Measurements from ENCODE around the gene GTF2H2C. TPM values are rescaled to one million over a fixed set of nuclear protein-coding genes. Genes with fewer than 3 reads are reported as not detected.

The GTF2H2C gene
- total and polyA plus RNA-seq, 10 of the 15 experiments (the other 5 are each of a cell fraction or from before 2014, with no cell fraction given): 55.1 to 103 (median 78.9) TPM

GRCh38 chr5:69516769-69517168 lies 43.2 kb upstream of the GTF2H2C start:
- intact Hi-C loops (cut with micrococcal nuclease; ENCODE audit: unreplicated experiment) (no loop called here), in situ Hi-C loops (cut with MboI) (loop anchor here (25.0 kb wide), 1 partner anchor 1571 kb away; no protein-coding TSS in a partner anchor)
- Histone ChIP-seq H3K4me1 (ENCODE audit: control insufficient read depth, insufficient read depth, low read length) (no peaks in the 10 kb centered on the region), H4K20me1 (ENCODE audit: control insufficient read depth, insufficient read depth) (no peaks in the 10 kb centered on the region), H3K4me3 (no peak overlapping the region), H3K4me2 (ENCODE audit: control insufficient read depth, insufficient read depth) (no peak overlapping the region), H3K27ac (ENCODE audit: control insufficient read depth, insufficient read depth) (no peak overlapping the region), H3K27me3 (replicated peaks in 1 of 2; ENCODE audit: control insufficient read depth in 2 of 2, insufficient read depth in 2 of 2, low read length in 1 of 2) (no peaks in the 10 kb centered on the region), H3K79me2 (ENCODE audit: control insufficient read depth, insufficient read depth, low read length) (no peaks in the 10 kb centered on the region), H3K9me3 (replicated peaks; ENCODE audit: control insufficient read depth, insufficient read depth, low read length) (no peaks in the 10 kb centered on the region), H3K9ac (ENCODE audit: control insufficient read depth, insufficient read depth, low read length) (no peak overlapping the region), H3K36me3 (ENCODE audit: control insufficient read depth in 2 of 2, insufficient read depth in 2 of 2, low read length in 1 of 2) (peaks cover 0 to 10% of the 10 kb centered on the region in 2 experiments; a peak in 1 of 4 replicates), H2AFZ (ENCODE audit: control insufficient read depth, low read depth, low read length) (no peak overlapping the region)
- BruUV-seq (replicated peaks): no TSS peak
- ChIA-PET CTCF (interaction anchor here (1.6 kb wide), 1 partner anchor 13 kb away, joined by 5 read pairs; no protein-coding TSS in a partner anchor), POLR2A (interaction anchor here (0.9 kb wide), 1 partner anchor 84 kb away, joined by 4 read pairs; no protein-coding TSS in a partner anchor), RAD21 (ENCODE audit: unreplicated experiment) (no interaction called here), SMC1A (ENCODE audit: uncharacterized antibody, unreplicated experiment) (no interaction called here)
- FAIRE-seq: no peak
- no peak for ATAC-seq
- WGBS (ENCODE audit: insufficient coverage, insufficient replicate concordance, low lambda C conversion rate, missing lambda C conversion rate): 94% methylated on average over 1 of the region's 1 CpG
- DNase-seq (ENCODE audit: low read depth, low spot score): no peak
- no peak for TF ChIP-seq MYC (IDR thresholded peaks at IDR 0.05; ENCODE audit: insufficient read depth, insufficient read length, insufficient replicate concordance, low read length, severe bottlenecking)
- no peak for TF ChIP-seq HCFC1 (IDR thresholded peaks at IDR 0.05; ENCODE audit: low read length)
- TF ChIP-seq HDAC6 (IDR thresholded peaks at IDR 0.05; ENCODE audit: unreplicated experiment): no peak
- no peak for TF ChIP-seq STAT3 (IDR thresholded peaks at IDR 0.05; ENCODE audit: low read depth, low read length)
- TF ChIP-seq, protein P1, sequence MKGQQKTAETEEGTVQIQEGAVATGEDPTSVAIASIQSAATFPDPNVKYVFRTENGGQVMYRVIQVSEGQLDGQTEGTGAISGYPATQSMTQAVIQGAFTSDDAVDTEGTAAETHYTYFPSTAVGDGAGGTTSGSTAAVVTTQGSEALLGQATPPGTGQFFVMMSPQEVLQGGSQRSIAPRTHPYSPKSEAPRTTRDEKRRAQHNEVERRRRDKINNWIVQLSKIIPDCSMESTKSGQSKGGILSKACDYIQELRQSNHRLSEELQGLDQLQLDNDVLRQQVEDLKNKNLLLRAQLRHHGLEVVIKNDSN (IDR thresholded peaks at IDR 0.05; ENCODE audit: borderline replicate concordance, extremely low read length, insufficient read depth, low read depth, low read length): no peak
- no peak for TF ChIP-seq PML (IDR thresholded peaks at IDR 0.05; ENCODE audit: low read length)
- TF ChIP-seq PKNOX1 (IDR thresholded peaks at IDR 0.05): no peak
- TF ChIP-seq ESRRA (IDR thresholded peaks at IDR 0.05; ENCODE audit: low read length): no peak
- TF ChIP-seq, protein P2, sequence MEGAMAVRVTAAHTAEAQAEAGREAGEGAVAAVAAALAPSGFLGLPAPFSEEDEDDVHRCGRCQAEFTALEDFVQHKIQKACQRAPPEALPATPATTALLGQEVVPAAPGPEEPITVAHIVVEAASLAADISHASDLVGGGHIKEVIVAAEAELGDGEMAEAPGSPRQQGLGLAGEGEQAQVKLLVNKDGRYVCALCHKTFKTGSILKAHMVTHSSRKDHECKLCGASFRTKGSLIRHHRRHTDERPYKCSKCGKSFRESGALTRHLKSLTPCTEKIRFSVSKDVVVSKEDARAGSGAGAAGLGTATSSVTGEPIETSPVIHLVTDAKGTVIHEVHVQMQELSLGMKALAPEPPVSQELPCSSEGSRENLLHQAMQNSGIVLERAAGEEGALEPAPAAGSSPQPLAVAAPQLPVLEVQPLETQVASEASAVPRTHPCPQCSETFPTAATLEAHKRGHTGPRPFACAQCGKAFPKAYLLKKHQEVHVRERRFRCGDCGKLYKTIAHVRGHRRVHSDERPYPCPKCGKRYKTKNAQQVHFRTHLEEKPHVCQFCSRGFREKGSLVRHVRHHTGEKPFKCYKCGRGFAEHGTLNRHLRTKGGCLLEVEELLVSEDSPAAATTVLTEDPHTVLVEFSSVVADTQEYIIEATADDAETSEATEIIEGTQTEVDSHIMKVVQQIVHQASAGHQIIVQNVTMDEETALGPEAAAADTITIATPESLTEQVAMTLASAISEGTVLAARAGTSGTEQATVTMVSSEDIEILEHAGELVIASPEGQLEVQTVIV (IDR thresholded peaks at IDR 0.05; ENCODE audit: borderline replicate concordance, partially characterized antibody): no peak
- no peak for TF ChIP-seq ETV6 (conservative IDR thresholded peaks at IDR 0.05 in 1 of 2, IDR thresholded peaks at IDR 0.05 in 1 of 2; ENCODE audit: borderline replicate concordance in 1 of 2, low read depth in 1 of 2)
- no peak for TF ChIP-seq POLR2AphosphoS2 (IDR thresholded peaks at IDR 0.05; ENCODE audit: low read depth, low read length)
- TF ChIP-seq, protein P3, sequence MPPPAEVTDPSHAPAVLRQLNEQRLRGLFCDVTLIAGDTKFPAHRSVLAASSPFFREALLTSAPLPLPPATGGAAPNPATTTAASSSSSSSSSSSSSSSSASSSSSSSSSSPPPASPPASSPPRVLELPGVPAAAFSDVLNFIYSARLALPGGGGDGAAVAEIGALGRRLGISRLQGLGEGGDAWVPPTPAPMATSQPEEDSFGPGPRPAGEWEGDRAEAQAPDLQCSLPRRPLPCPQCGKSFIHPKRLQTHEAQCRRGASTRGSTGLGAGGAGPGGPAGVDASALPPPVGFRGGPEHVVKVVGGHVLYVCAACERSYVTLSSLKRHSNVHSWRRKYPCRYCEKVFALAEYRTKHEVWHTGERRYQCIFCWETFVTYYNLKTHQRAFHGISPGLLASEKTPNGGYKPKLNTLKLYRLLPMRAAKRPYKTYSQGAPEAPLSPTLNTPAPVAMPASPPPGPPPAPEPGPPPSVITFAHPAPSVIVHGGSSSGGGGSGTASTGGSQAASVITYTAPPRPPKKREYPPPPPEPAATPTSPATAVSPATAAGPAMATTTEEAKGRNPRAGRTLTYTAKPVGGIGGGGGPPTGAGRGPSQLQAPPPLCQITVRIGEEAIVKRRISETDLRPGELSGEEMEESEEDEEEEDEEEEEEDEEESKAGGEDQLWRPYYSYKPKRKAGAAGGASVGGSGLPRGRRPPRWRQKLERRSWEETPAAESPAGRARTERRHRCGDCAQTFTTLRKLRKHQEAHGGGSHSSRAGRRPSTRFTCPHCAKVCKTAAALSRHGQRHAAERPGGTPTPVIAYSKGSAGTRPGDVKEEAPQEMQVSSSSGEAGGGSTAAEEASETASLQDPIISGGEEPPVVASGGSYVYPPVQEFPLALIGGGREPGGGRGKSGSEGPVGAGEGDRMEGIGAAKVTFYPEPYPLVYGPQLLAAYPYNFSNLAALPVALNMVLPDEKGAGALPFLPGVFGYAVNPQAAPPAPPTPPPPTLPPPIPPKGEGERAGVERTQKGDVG (CRISPR knock-in tag; IDR thresholded peaks at IDR 0.05): no peak
- no peak for TF ChIP-seq SMAD5 (IDR thresholded peaks at IDR 0.05; ENCODE audit: low read depth)
- TF ChIP-seq SIX5 (IDR thresholded peaks at IDR 0.05; ENCODE audit: low read depth, low read length, severe bottlenecking): no peak
- TF ChIP-seq PAX5 (IDR thresholded peaks at IDR 0.05; ENCODE audit: borderline replicate concordance, low read depth, low read length): no peak
- no peak for TF ChIP-seq EGR1 (IDR thresholded peaks at IDR 0.05; ENCODE audit: borderline replicate concordance in 1 of 2, low read depth in 2 of 2, low read length in 2 of 2)
